ENCODE results near the gene TRPC1. TPM values are rescaled to one million over a fixed set of nuclear protein-coding genes. Genes with fewer than 3 reads are reported as not detected.

Gene TRPC1
- 1 to 10 TPM; 3.1 to 4.2 TPM for total RNA-seq
- 3.4 TPM for polyA plus RNA-seq (2013, experiment 1 of 2)
- polyA plus RNA-seq (2013, experiment 2 of 2), result 4.5 TPM
- 0.85 to 20.8 (median 7.4) reads per million in 172 experiments for total RNA-seq

- no peaks in the 10 kb centered on the region for H3K9me3 Mint-ChIP-seq
- Histone ChIP-seq H3K9me3 (ENCODE audit: control insufficient read depth in 1 of 2, insufficient read depth in 1 of 2, low read length in 2 of 2) (no peaks in the 10 kb centered on the region), H3K4me3 (ENCODE audit: low read length) (peak within 1 kb of the TSS; percentile 70), H3K4me1 (ENCODE audit: insufficient read depth, low read length) (peaks cover 12% of the 10 kb centered on the region), H3K27me3 (ENCODE audit: control insufficient read depth in 1 of 2, insufficient read depth in 2 of 2, low read length in 2 of 2) (no peaks in the 10 kb centered on the region), H3K36me3 (ENCODE audit: insufficient read depth, low read length) (no peaks in the 10 kb centered on the region), H3K27ac (ENCODE audit: low read depth in 1 of 2, low read length in 2 of 2) (no peak within 1 kb of the TSS)
- CTCF ChIA-PET, result no interaction called here
- peaks cover 36% of the 10 kb centered on the region for H3K4me1 Mint-ChIP-seq (ENCODE audit: low read depth)
- H3K4me3 Mint-ChIP-seq, result peak within 1 kb of the TSS; percentile 93
- intact Hi-C loops (cut with DNase I, micrococcal nuclease), result loop anchor here (1.0 to 10.0 kb wide), 4 partner anchors 146 to 1248 kb away; partner anchors contain the start of genes ATR (in 2 of the 2) and DIPK2A (in 2 of the 2)
- peak; percentile 94 for ATAC-seq (ENCODE audit: poor library complexity)
- DNase-seq, result peak in 13 of 14 experiments; percentile 55 to 95 (median 71)
- POLR2A ChIA-PET, result interaction anchor here (0.5 to 2.6 kb wide), 12 partner anchors 9 to 1247 kb away, joined by 3 to 17 read pairs (median 4); partner anchors contain the start of genes ATR, DIPK2A and U2SURP
- H3K36me3 Mint-ChIP-seq (ENCODE audit: low read depth), result peaks cover 3% of the 10 kb centered on the region
- H3K27me3 Mint-ChIP-seq, result peaks cover 25% of the 10 kb centered on the region
- TF ChIP-seq, protein P1, sequence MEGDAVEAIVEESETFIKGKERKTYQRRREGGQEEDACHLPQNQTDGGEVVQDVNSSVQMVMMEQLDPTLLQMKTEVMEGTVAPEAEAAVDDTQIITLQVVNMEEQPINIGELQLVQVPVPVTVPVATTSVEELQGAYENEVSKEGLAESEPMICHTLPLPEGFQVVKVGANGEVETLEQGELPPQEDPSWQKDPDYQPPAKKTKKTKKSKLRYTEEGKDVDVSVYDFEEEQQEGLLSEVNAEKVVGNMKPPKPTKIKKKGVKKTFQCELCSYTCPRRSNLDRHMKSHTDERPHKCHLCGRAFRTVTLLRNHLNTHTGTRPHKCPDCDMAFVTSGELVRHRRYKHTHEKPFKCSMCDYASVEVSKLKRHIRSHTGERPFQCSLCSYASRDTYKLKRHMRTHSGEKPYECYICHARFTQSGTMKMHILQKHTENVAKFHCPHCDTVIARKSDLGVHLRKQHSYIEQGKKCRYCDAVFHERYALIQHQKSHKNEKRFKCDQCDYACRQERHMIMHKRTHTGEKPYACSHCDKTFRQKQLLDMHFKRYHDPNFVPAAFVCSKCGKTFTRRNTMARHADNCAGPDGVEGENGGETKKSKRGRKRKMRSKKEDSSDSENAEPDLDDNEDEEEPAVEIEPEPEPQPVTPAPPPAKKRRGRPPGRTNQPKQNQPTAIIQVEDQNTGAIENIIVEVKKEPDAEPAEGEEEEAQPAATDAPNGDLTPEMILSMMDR (IDR thresholded peaks at IDR 0.05), result no peak
- peak within 1 kb of the TSS; percentile 85 for H3K27ac Mint-ChIP-seq
Observed at GRCh38 chr3:142723968-142724681, at the start of gene TRPC1. TRPC1 (plus strand) TSS chr3:142724034; CDS start chr3:142724560, 526 bp downstream.

GRCh38 chr3:142676151-142676550 lies 47.7 kb upstream of the TRPC1 start:
- Mint-ChIP-seq H3K27me3 (no peaks in the 10 kb centered on the region), H3K36me3 (ENCODE audit: low read depth) (peaks cover 5% of the 10 kb centered on the region), H3K27ac (no peak overlapping the region), H3K9me3 (no peaks in the 10 kb centered on the region), H3K4me3 (no peak overlapping the region), H3K4me1 (ENCODE audit: low read depth) (no peaks in the 10 kb centered on the region)
- TF ChIP-seq, protein P1 (IDR thresholded peaks at IDR 0.05), result no peak
- no peak for ATAC-seq (ENCODE audit: poor library complexity)
- H3K4me1 ChIP-seq (ENCODE audit: insufficient read depth, low read length), result no peaks in the 10 kb centered on the region
- ChIA-PET POLR2A (no interaction called here), CTCF (no interaction called here)
- no peaks in the 10 kb centered on the region for H3K36me3 ChIP-seq (ENCODE audit: insufficient read depth, low read length)
- no peaks in the 10 kb centered on the region for H3K27me3 ChIP-seq (ENCODE audit: control insufficient read depth in 1 of 2, insufficient read depth in 2 of 2, low read length in 2 of 2)
- no peak for DNase-seq
- no peak overlapping the region for H3K4me3 ChIP-seq (ENCODE audit: low read length)
- H3K27ac ChIP-seq (ENCODE audit: low read depth in 1 of 2, low read length in 2 of 2), result no peak overlapping the region
- intact Hi-C loops (cut with DNase I, micrococcal nuclease), result no loop called here
- no peaks in the 10 kb centered on the region for H3K9me3 ChIP-seq (ENCODE audit: control insufficient read depth in 1 of 2, insufficient read depth in 1 of 2, low read length in 2 of 2)

DNA sequence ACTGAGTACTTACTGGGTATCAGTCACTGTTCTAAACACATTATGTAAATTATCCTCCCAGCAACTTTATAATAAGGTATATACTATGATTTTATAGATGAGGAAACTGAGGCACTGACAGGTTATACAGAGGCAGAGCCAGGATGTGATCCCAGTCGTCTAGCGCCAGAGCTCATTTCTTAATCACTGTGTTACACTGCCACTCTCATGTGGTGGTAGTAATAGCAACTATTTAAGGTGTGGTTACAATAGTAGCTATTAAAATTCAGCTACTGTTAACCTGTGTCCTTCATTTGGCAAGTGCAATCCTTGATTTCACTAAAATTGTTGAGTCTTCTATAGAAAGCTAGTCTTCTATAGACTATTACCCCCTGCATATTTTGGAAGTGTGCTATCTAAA lies 43.1 kb upstream of the TRPC1 start:
- Mint-ChIP-seq H3K27me3 (no peaks in the 10 kb centered on the region), H3K9me3 (no peaks in the 10 kb centered on the region), H3K36me3 (ENCODE audit: low read depth) (no peaks in the 10 kb centered on the region), H3K4me1 (ENCODE audit: low read depth) (no peaks in the 10 kb centered on the region), H3K4me3 (no peak overlapping the region), H3K27ac (no peak overlapping the region)
- no peaks in the 10 kb centered on the region for H3K9me3 ChIP-seq (ENCODE audit: control insufficient read depth in 1 of 2, insufficient read depth in 1 of 2, low read length in 2 of 2)
- ChIA-PET CTCF (no interaction called here), POLR2A (no interaction called here)
- H3K4me1 ChIP-seq (ENCODE audit: insufficient read depth, low read length), result no peaks in the 10 kb centered on the region
- H3K27ac ChIP-seq (ENCODE audit: low read depth in 1 of 2, low read length in 2 of 2), result no peak overlapping the region
- H3K36me3 ChIP-seq (ENCODE audit: insufficient read depth, low read length), result no peaks in the 10 kb centered on the region
- no peak overlapping the region for H3K4me3 ChIP-seq (ENCODE audit: low read length)
- intact Hi-C loops (cut with DNase I, micrococcal nuclease), result no loop called here
- TF ChIP-seq, protein P1 (IDR thresholded peaks at IDR 0.05), result no peak
- DNase-seq, result no peak
- no peak for ATAC-seq (ENCODE audit: poor library complexity)
- no peaks in the 10 kb centered on the region for H3K27me3 ChIP-seq (ENCODE audit: control insufficient read depth in 1 of 2, insufficient read depth in 2 of 2, low read length in 2 of 2)

Data from CD4-positive, alpha-beta T cell (primary cell).